K562 (cell line): Measurements from ENCODE around the gene SPATA25. TPM values are rescaled to one million over a fixed set of nuclear protein-coding genes. Genes with fewer than 3 reads are reported as not detected.
"Not testable (repeated sequence)": the region's sequence is repeated elsewhere in the genome, so short reads cannot be mapped to it uniquely, and the experiment has no call there.

Source experiments
- ATAC-seq: fragments of 200-7000 bp; cut with Tn5 transposase; 3 replicates; pipeline ENCODE4 v1.9.1; 2020; ENCODE audit warnings: moderate library complexity
- BruUV-seq: library from RNA; stranded (reverse); fragments of 400-500 nt; replicated peaks from 2 replicates; lab custom pipeline; 2021; lab: Mats Ljungman, UMichigan
- CTCF ChIA-PET: fragments of 300-600 bp; formaldehyde crosslinking; extraction: SDS; loops from one replicate; lab custom pipeline; 2021; ENCODE audit warnings: low intra/inter-chr PET ratio; lab: Yijun Ruan, JAX
- POLR2A ChIA-PET: fragments of 300-600, 350-650 bp; sonication (Branson Sonifier 250); formaldehyde crosslinking; extraction: SDS; loops from one replicate; lab custom pipeline; 2021; ENCODE audit warnings: antibody characterized with exemption, inconsistent platforms; lab: Yijun Ruan, JAX
- DNase-seq, 4 experiments: peaks; one replicate each; pipeline versions ENCODE4 v3.0.0 to v3.0.0-alpha.2; 2011 to 2018; ENCODE audit warnings: low spot score in 3 of 4, mixed read lengths in 3 of 4; ENCODE audit errors: extremely low read depth in 1 of 4
- FAIRE-seq: peaks from 2 replicates; lab custom pipeline; 2011; peaks lifted over from hg19 to GRCh38; lab: Jason Lieb, UNC
- H2AFZ ChIP-seq: 2 replicates; pipeline ENCODE4 v1.6.0; 2011; ENCODE audit warnings: low read depth, low read length, control low read depth, inconsistent platforms
- H3K27ac ChIP-seq: fragments of 200-600 bp; 3 replicates; pipeline ENCODE4 v1.8.0; 2011; ENCODE audit warnings: low read depth, mild to moderate bottlenecking, control low read depth, inconsistent platforms, low read length, moderate library complexity, mixed read lengths; ENCODE audit errors: extremely low read depth
- H3K27me3 ChIP-seq, 2 experiments: fragments of 300-600 bp in 1 of 2; 2 replicates in 1 of 2; 3 replicates in 1 of 2; pipeline versions ENCODE4 v1.6.0 to v1.8.0; 2011; ENCODE audit warnings: inconsistent platforms in 2 of 2, low read length in 2 of 2, mild to moderate bottlenecking in 1 of 2, mixed read lengths in 1 of 2, moderate library complexity in 1 of 2; ENCODE audit not compliant: control insufficient read depth in 2 of 2, insufficient read depth in 2 of 2
- H3K36me3 ChIP-seq: fragments of 300-600 bp; 3 replicates; pipeline ENCODE4 v1.8.0; 2011; ENCODE audit warnings: mild to moderate bottlenecking, low read length, inconsistent platforms; ENCODE audit not compliant: control insufficient read depth, insufficient read depth
- H3K4me1 ChIP-seq, 2 experiments: fragments of 200-600 bp in 1 of 2; replicated peaks in 1 of 2; 2 replicates in 1 of 2; 3 replicates in 1 of 2; pipeline versions ENCODE4 v1.5.1 to v1.8.0; 2011; ENCODE audit warnings: inconsistent platforms in 2 of 2, low read length in 2 of 2, mild to moderate bottlenecking in 1 of 2, mixed read lengths in 1 of 2, moderate library complexity in 1 of 2; ENCODE audit not compliant: control insufficient read depth in 2 of 2, insufficient read depth in 2 of 2
- H3K4me2 ChIP-seq: 2 replicates; pipeline ENCODE4 v1.6.1; 2011; ENCODE audit warnings: low read length, control low read depth, inconsistent platforms, mixed read lengths; ENCODE audit not compliant: insufficient read depth
- H3K4me3 ChIP-seq: fragments of 200-600 bp; sonication (generic), shearing (Covaris generic); 2 replicates; pipeline ENCODE4 v1.5.1; 2016; ENCODE audit warnings: control low read depth, inconsistent platforms
- H3K79me2 ChIP-seq: fragments of 200-600 bp; 3 replicates; pipeline ENCODE4 v1.8.0; 2011; ENCODE audit warnings: low read length, inconsistent platforms; ENCODE audit not compliant: control insufficient read depth, insufficient read depth
- H3K9ac ChIP-seq, 2 experiments: 2 replicates each; pipeline versions ENCODE4 v1.6.0 to v1.6.1; 2011; ENCODE audit warnings: low read depth in 2 of 2, low read length in 2 of 2, control low read depth in 1 of 2, inconsistent platforms in 1 of 2, mild to moderate bottlenecking in 1 of 2, mixed read lengths in 1 of 2; ENCODE audit not compliant: insufficient read depth in 1 of 2
- H3K9me1 ChIP-seq: one replicate; pipeline ENCODE4 v1.6.0; 2011; ENCODE audit warnings: inconsistent platforms, mild to moderate bottlenecking, low read length, moderate library complexity; ENCODE audit not compliant: control insufficient read depth, insufficient read depth
- H3K9me3 ChIP-seq: replicated peaks from 2 replicates; pipeline ENCODE4 v1.5.1; 2011; ENCODE audit warnings: low read depth, low read length, inconsistent platforms; ENCODE audit not compliant: control insufficient read depth, insufficient read depth
- H4K20me1 ChIP-seq: replicated peaks from 2 replicates; pipeline ENCODE4 v1.6.1; 2011; ENCODE audit warnings: low read length, inconsistent platforms, mixed read lengths; ENCODE audit not compliant: control insufficient read depth, insufficient read depth
- POLR2AphosphoS2 ChIP-seq: IDR thresholded peaks from 2 replicates; pipeline ENCODE4 v1.6.1; 2012; ENCODE audit warnings: low read length, improper control_type of control experiment
- POLR2G ChIP-seq: fragments of 200-400 bp; formaldehyde crosslinking; IDR thresholded peaks from 2 replicates; pipeline ENCODE4 v1.6.1; 2017; ENCODE audit warnings: low read depth, mild to moderate bottlenecking, antibody characterized with exemption, low read length, moderate library complexity
- RBFOX2 ChIP-seq: fragments of 200-400 bp; formaldehyde crosslinking; IDR thresholded peaks from 2 replicates; pipeline ENCODE4 v1.6.1; 2017; ENCODE audit warnings: low read depth, mild to moderate bottlenecking, low read length, moderate library complexity
- RBM34 ChIP-seq: fragments of 200-400 bp; formaldehyde crosslinking; IDR thresholded peaks from 2 replicates; pipeline ENCODE4 v1.6.1; 2018; ENCODE audit warnings: low read length, borderline replicate concordance; ENCODE audit not compliant: insufficient read depth
- SMARCE1 ChIP-seq: fragments of 450-650 bp; IDR thresholded peaks from 2 replicates; pipeline ENCODE4 v1.7.1; 2016; ENCODE audit warnings: mild to moderate bottlenecking
- USF1 ChIP-seq: sonication (generic); formaldehyde crosslinking; IDR thresholded peaks from 2 replicates; pipeline ENCODE4 v1.9.0; 2022; ENCODE audit warnings: mild to moderate bottlenecking, missing genetic modification reagents
- XRCC3 ChIP-seq: fragments of 450-650 bp; IDR thresholded peaks from 2 replicates; pipeline ENCODE4 v1.6.1; 2017; ENCODE audit warnings: mild to moderate bottlenecking, moderate library complexity
- ZNF586 ChIP-seq: fragments of 450-650 bp; formaldehyde crosslinking; conservative IDR thresholded peaks from 2 replicates; pipeline ENCODE4 v1.4.0; 2020; ENCODE audit warnings: mild to moderate bottlenecking, moderate library complexity
- ZNF764 ChIP-seq: fragments of 250-450 bp; sonication (Bioruptor Pico); IDR thresholded peaks from 2 replicates; pipeline ENCODE4 v1.4.0; 2020; ENCODE audit warnings: low read depth, mild to moderate bottlenecking, moderate library complexity
- WGBS: fragments of 100-300 bp; shearing (Covaris generic); methylation state at CpG from one replicate; pipeline ENCODE4 v1.1.6; 2016; ENCODE audit warnings: low coverage, mixed read lengths; ENCODE audit not compliant: insufficient coverage; ENCODE audit errors: missing lambda C conversion rate; 5-methylcytosine and 5-hydroxymethylcytosine counted together
- in situ Hi-C: fragments of 300-500 bp; cut with MboI; formaldehyde crosslinking; loops from 4 replicates; pipeline ENCODE4 v1.15.0; 2018; ENCODE audit warnings: inconsistent platforms, mixed read lengths
- intact Hi-C: fragments of 100-400 bp; cut with micrococcal nuclease; formaldehyde crosslinking; loops from 2 replicates; pipeline ENCODE4 v1.14.2; 2022
- polyA plus RNA-seq, 8 experiments: library from polyadenylated mRNA; depleted of rRNA in 4 of 8; stranded (reverse) in 5 of 8; unstranded in 3 of 8; fragments of >200 nt; fragmentation: Nextera tagmentation in 2 of 8; fragmentation: Illumina TruSeq in 1 of 8; extraction: Ambion mirVana in 2 of 8; extraction: Trizol in 1 of 8; gene quantifications; 2 replicates each; pipeline versions ENCODE4 v1.2.1 to v1.2.3, GENCODE V29; 2011 to 2014; ENCODE audit warnings: inconsistent platforms in 1 of 8, missing spikeins in 1 of 8
- total RNA-seq, 7 experiments: library from RNA; depleted of rRNA in 6 of 7; stranded (reverse); fragments of >200 nt in 6 of 7; fragmentation: Illumina TruSeq in 2 of 7; extraction: Trizol in 2 of 7; gene quantifications; 2 replicates each; pipeline versions ENCODE4 v1.2.1 to v1.2.3, GENCODE V29; 2011 to 2021; ENCODE audit warnings: low replicate concordance in 1 of 7

SPATA25 gene
- total and polyA plus RNA-seq, 9 of the 15 experiments (the other 6 are each of a cell fraction or from before 2014, with no cell fraction given), result 0.21 to 0.95 (median 0.53) TPM; not detected in 3

- DNase-seq (no peak), ATAC-seq (no peak), FAIRE-seq (no peak)
- Histone ChIP-seq H3K79me2 (no peaks in the 10 kb centered on the region), H3K9me3 (no peaks in the 10 kb centered on the region), H3K9ac (0 out of 4 replicates have a peak overlapping the region, but pooled peaks of 1 of the 2 experiments have one; percentile 28), H3K4me2 (no peak overlapping the region), H3K9me1 (no peaks in the 10 kb centered on the region), H3K27ac (no peak overlapping the region), H3K27me3 (no peaks in the 10 kb centered on the region), H3K36me3 (peaks cover 37% of the 10 kb centered on the region; the same call in 2 of the 3 replicates), H4K20me1 (no peaks in the 10 kb centered on the region), H3K4me1 (peaks cover 0 to 16% of the 10 kb centered on the region in 2 experiments; a peak in 2 of 5 replicates), H2AFZ (no peak overlapping the region), H3K4me3 (no peak overlapping the region)
- TF ChIP-seq POLR2G (peak; percentile 53), ZNF764 (CRISPR knock-in tag) (no peak), POLR2AphosphoS2 (0 out of 2 replicates have a peak, but pooled peaks have one; percentile 21), RBM34 (no peak), ZNF586 (CRISPR knock-in tag) (no peak), XRCC3 (no peak), SMARCE1 (no peak), RBFOX2 (0 out of 2 replicates have a peak, but pooled peaks have one; percentile 28), USF1 (CRISPR knock-in tag) (no peak)
- intact Hi-C loops, result no loop called here
- 81% methylated on average over 13 of the region's 14 CpGs for WGBS
- CTCF ChIA-PET, result no interaction called here
- in situ Hi-C loops, result no loop called here
- POLR2A ChIA-PET, result interaction anchor here (0.8 to 1.2 kb wide), 4 partner anchors 9 to 32 kb away, joined by 3 to 7 read pairs (median 4); partner anchors contain the start of gene PCIF1
- no TSS peak for BruUV-seq
These were observed 14.8 kb upstream of the SPATA25 start for GRCh38 chr20:45902199-45902701.

GRCh38 chr20:45901332-45901731, 13.9 kb upstream of the SPATA25 start:
- POLR2A ChIA-PET, result interaction anchor here (0.7 kb wide), 1 partner anchor 34 kb away, joined by 3 read pairs; no protein-coding TSS in a partner anchor

More at GRCh38 chr20:45901332-45901731, 13.9 kb upstream of the SPATA25 start:
- FAIRE-seq, intact Hi-C loops, H4K20me1 ChIP-seq, H3K27me3 ChIP-seq, in situ Hi-C loops, H3K27ac ChIP-seq, H3K9ac ChIP-seq, H3K9me1 ChIP-seq, H2AFZ ChIP-seq, BruUV-seq, H3K4me3 ChIP-seq, ATAC-seq, H3K79me2 ChIP-seq, DNase-seq, CTCF ChIA-PET, H3K9me3 ChIP-seq, H3K4me2 ChIP-seq: not testable (repeated sequence)
- WGBS, result 94% methylated on average over 6 of the region's 6 CpGs
- Histone ChIP-seq H3K4me1 (peaks cover 0 to 16% of the 10 kb centered on the region in 2 experiments; a peak in 2 of 5 replicates), H3K36me3 (peaks cover 42% of the 10 kb centered on the region; the same call in 2 of the 3 replicates)
